Mesenchymal stem cell (in vitro differentiated cells and primary cell): ENCODE data around the gene SYT3.

ENCODE experiments used
- DNase-seq: peaks from one replicate; pipeline ENCODE4 v3.0.0-alpha.2; 2013
- H2AFZ ChIP-seq: one replicate; pipeline ENCODE4 v1.6.1; 2013; ENCODE audit warnings: low read depth, mild to moderate bottlenecking, control low read depth, inconsistent platforms, low read length, moderate library complexity
- H2AK5ac ChIP-seq: 2 replicates; pipeline ENCODE4 v1.6.1; 2013; ENCODE audit warnings: low read length, moderate library complexity, mild to moderate bottlenecking, inconsistent platforms; ENCODE audit not compliant: severe bottlenecking
- H2BK120ac ChIP-seq: one replicate; pipeline ENCODE4 v1.6.1; 2013; ENCODE audit warnings: low read depth, mild to moderate bottlenecking, inconsistent platforms, low read length, moderate library complexity
- H2BK12ac ChIP-seq, 2 experiments: one replicate each; pipeline ENCODE4 v1.6.1; 2013; ENCODE audit warnings: inconsistent platforms in 2 of 2, low read length in 2 of 2, mild to moderate bottlenecking in 2 of 2, moderate library complexity in 2 of 2, control low read depth in 1 of 2
- H2BK15ac ChIP-seq: one replicate; pipeline ENCODE4 v1.6.1; 2013; ENCODE audit warnings: mild to moderate bottlenecking, low read depth, inconsistent platforms; ENCODE audit not compliant: poor library complexity, severe bottlenecking
- H2BK5ac ChIP-seq: 2 replicates; pipeline ENCODE4 v1.6.1; 2013; ENCODE audit warnings: low read depth, mild to moderate bottlenecking, low read length, control low read depth, inconsistent platforms; ENCODE audit not compliant: poor library complexity, severe bottlenecking
- H3K14ac ChIP-seq, 2 experiments: one replicate each; pipeline ENCODE4 v1.6.1; 2013; ENCODE audit warnings: inconsistent platforms in 2 of 2, low read length in 2 of 2, control low read depth in 1 of 2, mild to moderate bottlenecking in 1 of 2, moderate library complexity in 1 of 2
- H3K18ac ChIP-seq, 2 experiments: one replicate each; pipeline ENCODE4 v1.6.1; 2013; ENCODE audit warnings: inconsistent platforms in 2 of 2, low read length in 2 of 2, control low read depth in 1 of 2, low read depth in 1 of 2, mild to moderate bottlenecking in 1 of 2
- H3K23ac ChIP-seq, 2 experiments: one replicate each; pipeline ENCODE4 v1.6.1; 2013; ENCODE audit warnings: inconsistent platforms in 2 of 2, low read length in 2 of 2, mild to moderate bottlenecking in 2 of 2, moderate library complexity in 2 of 2, control low read depth in 1 of 2
- H3K27ac ChIP-seq: 2 replicates; pipeline ENCODE4 v1.5.1; 2013; ENCODE audit warnings: mild to moderate bottlenecking, moderate library complexity, low read length, control low read depth, inconsistent platforms; ENCODE audit not compliant: poor library complexity, severe bottlenecking
- H3K27me3 ChIP-seq, 2 experiments: 2 replicates each; pipeline versions ENCODE4 v1.6.1 to v1.7.0; 2013; ENCODE audit warnings: low read length in 2 of 2, mild to moderate bottlenecking in 2 of 2, moderate library complexity in 2 of 2, control low read depth in 1 of 2, inconsistent platforms in 1 of 2; ENCODE audit not compliant: control insufficient read depth in 1 of 2, insufficient read depth in 1 of 2
- H3K36me3 ChIP-seq, 2 experiments: 2 replicates each; pipeline versions ENCODE4 v1.6.1 to v1.7.0; 2013; ENCODE audit warnings: low read length in 2 of 2, control low read depth in 1 of 2, inconsistent platforms in 1 of 2, low read depth in 1 of 2, mild to moderate bottlenecking in 1 of 2; ENCODE audit not compliant: insufficient read depth in 2 of 2, control insufficient read depth in 1 of 2
- H3K4ac ChIP-seq, 2 experiments: one replicate each; pipeline ENCODE4 v1.6.1; 2013; ENCODE audit warnings: inconsistent platforms in 2 of 2, low read length in 2 of 2, mild to moderate bottlenecking in 2 of 2, moderate library complexity in 2 of 2, control low read depth in 1 of 2, low read depth in 1 of 2
- H3K4me1 ChIP-seq: 2 replicates; pipeline ENCODE4 v1.6.1; 2013; ENCODE audit warnings: low read depth, low read length, control low read depth; ENCODE audit not compliant: control insufficient read depth, insufficient read depth
- H3K4me2 ChIP-seq: 2 replicates; pipeline ENCODE4 v1.6.1; 2013; ENCODE audit warnings: low read length, mild to moderate bottlenecking, inconsistent platforms; ENCODE audit not compliant: poor library complexity, severe bottlenecking
- H3K4me3 ChIP-seq, 2 experiments: 2 replicates each; pipeline versions ENCODE4 v1.5.1 to v1.7.0; 2013; ENCODE audit warnings: low read length in 2 of 2, mild to moderate bottlenecking in 2 of 2, control low read depth in 1 of 2, low read depth in 1 of 2; ENCODE audit not compliant: insufficient read depth in 1 of 2
- H3K79me1 ChIP-seq: replicated peaks from 2 replicates; pipeline ENCODE4 v1.6.1; 2013; ENCODE audit warnings: mild to moderate bottlenecking, control low read depth, low read length, inconsistent platforms; ENCODE audit not compliant: poor library complexity, severe bottlenecking
- H3K9ac ChIP-seq: 2 replicates; pipeline ENCODE4 v1.7.0; 2013; ENCODE audit warnings: mild to moderate bottlenecking, low read length, moderate library complexity
- H3K9me3 ChIP-seq: 2 replicates; pipeline ENCODE4 v1.7.0; 2013; ENCODE audit warnings: mild to moderate bottlenecking, low read length; ENCODE audit not compliant: control insufficient read depth
- H4K8ac ChIP-seq: one replicate; pipeline ENCODE4 v1.6.1; 2013; ENCODE audit warnings: inconsistent platforms, mild to moderate bottlenecking, low read length, moderate library complexity
- H4K91ac ChIP-seq: one replicate; pipeline ENCODE4 v1.6.1; 2013; ENCODE audit warnings: mild to moderate bottlenecking, low read length, inconsistent platforms
- WGBS: methylation state at CpG from one replicate; pipeline ENCODE4 v1.1.7; 2013; ENCODE audit warnings: mixed read lengths; 5-methylcytosine and 5-hydroxymethylcytosine counted together

SYT3 gene

GRCh38 chr19:50646074-50646807 is 6.6 kb upstream of the SYT3 start:
- Histone ChIP-seq H3K4me2 (no peak overlapping the region), H3K4ac (no peak overlapping the region), H3K79me1 (no peaks in the 10 kb centered on the region), H4K8ac (no peak overlapping the region), H3K27ac (no peak overlapping the region), H3K4me1 (no peaks in the 10 kb centered on the region), H2BK120ac (no peak overlapping the region), H3K18ac (no peak overlapping the region), H3K23ac (no peak overlapping the region), H3K14ac (no peak overlapping the region), H3K27me3 (peaks cover 0 to 40% of the 10 kb centered on the region in 2 experiments), H2BK15ac (no peak overlapping the region), H4K91ac (no peak overlapping the region), H2AFZ (no peak overlapping the region), H2BK5ac (no peak overlapping the region), H3K9me3 (no peaks in the 10 kb centered on the region), H2BK12ac (no peak overlapping the region), H3K36me3 (no peaks in the 10 kb centered on the region), H3K9ac (no peak overlapping the region), H3K4me3 (no peak overlapping the region), H2AK5ac (no peak overlapping the region)
- no peak for DNase-seq
- 38% methylated on average over 6 of the region's 6 CpGs for WGBS

GRCh38 chr19:50645107-50645506 is 5.4 kb upstream of the SYT3 start:
- H3K27me3 ChIP-seq = peaks cover 0 to 43% of the 10 kb centered on the region in 2 experiments
- no peak overlapping the region for H3K4me3 ChIP-seq
- no peak overlapping the region for H4K91ac ChIP-seq
- H2BK12ac ChIP-seq = no peak overlapping the region
- H3K14ac ChIP-seq = no peak overlapping the region
- H2BK5ac ChIP-seq = no peak overlapping the region
- DNase-seq = no peak
- no peaks in the 10 kb centered on the region for H3K4me1 ChIP-seq
- no peak overlapping the region for H3K9ac ChIP-seq
- H2BK120ac ChIP-seq = no peak overlapping the region
- H2BK15ac ChIP-seq = no peak overlapping the region
- no peak overlapping the region for H3K23ac ChIP-seq
- no peak overlapping the region for H3K4me2 ChIP-seq
- WGBS = 79% methylated on average over 6 of the region's 6 CpGs
- H3K4ac ChIP-seq = no peak overlapping the region
- H3K36me3 ChIP-seq = no peaks in the 10 kb centered on the region
- no peak overlapping the region for H4K8ac ChIP-seq
- H2AFZ ChIP-seq = no peak overlapping the region
- H3K9me3 ChIP-seq = no peaks in the 10 kb centered on the region
- no peak overlapping the region for H2AK5ac ChIP-seq
- no peak overlapping the region for H3K27ac ChIP-seq
- no peaks in the 10 kb centered on the region for H3K79me1 ChIP-seq
- H3K18ac ChIP-seq = no peak overlapping the region

- WGBS = 27% methylated on average over 1 of the region's 1 CpG
- H2AFZ ChIP-seq = no peak overlapping the region
- no peaks in the 10 kb centered on the region for H3K4me1 ChIP-seq
- no peak overlapping the region for H2BK120ac ChIP-seq
- H3K4me2 ChIP-seq = no peak overlapping the region
- H4K91ac ChIP-seq = no peak overlapping the region
- no peak overlapping the region for H4K8ac ChIP-seq
- no peak overlapping the region for H2BK15ac ChIP-seq
- no peak overlapping the region for H3K4me3 ChIP-seq
- no peak overlapping the region for H3K9ac ChIP-seq
- no peak overlapping the region for H3K4ac ChIP-seq
- no peaks in the 10 kb centered on the region for H3K9me3 ChIP-seq
- no peak overlapping the region for H2AK5ac ChIP-seq
- H3K36me3 ChIP-seq = no peaks in the 10 kb centered on the region
- H3K79me1 ChIP-seq = no peaks in the 10 kb centered on the region
- no peak overlapping the region for H3K27ac ChIP-seq
- peaks cover 0 to 48% of the 10 kb centered on the region in 2 experiments for H3K27me3 ChIP-seq
- no peak overlapping the region for H2BK5ac ChIP-seq
- H3K23ac ChIP-seq = no peak overlapping the region
- DNase-seq = no peak
- no peak overlapping the region for H3K14ac ChIP-seq
- H2BK12ac ChIP-seq = no peak overlapping the region
- no peak overlapping the region for H3K18ac ChIP-seq
Observed at GRCh38 chr19:50644315-50644915, 4.7 kb upstream of the SYT3 start.

GRCh38 chr19:50640368-50640767 is 687 bp upstream of the SYT3 start:
- no peak overlapping the region for H2AK5ac ChIP-seq
- no peak overlapping the region for H2BK15ac ChIP-seq
- H3K14ac ChIP-seq = no peak overlapping the region
- H4K8ac ChIP-seq = no peak overlapping the region
- no peak overlapping the region for H3K4me2 ChIP-seq
- no peak overlapping the region for H2AFZ ChIP-seq
- no peak overlapping the region for H2BK5ac ChIP-seq
- H3K18ac ChIP-seq = no peak overlapping the region
- no peak overlapping the region for H3K4ac ChIP-seq
- H3K9me3 ChIP-seq = no peaks in the 10 kb centered on the region
- no peak overlapping the region for H3K23ac ChIP-seq
- H4K91ac ChIP-seq = no peak overlapping the region
- no peak overlapping the region for H2BK12ac ChIP-seq
- H3K9ac ChIP-seq = no peak overlapping the region
- H2BK120ac ChIP-seq = no peak overlapping the region
- no peak overlapping the region for H3K27ac ChIP-seq
- no peak for DNase-seq
- no peak overlapping the region for H3K4me3 ChIP-seq
- H3K4me1 ChIP-seq = no peaks in the 10 kb centered on the region
- H3K27me3 ChIP-seq = peaks cover 0 to 67% of the 10 kb centered on the region in 2 experiments
- no peaks in the 10 kb centered on the region for H3K36me3 ChIP-seq
- WGBS = 20% methylated on average over 1 of the region's 2 CpGs
- no peaks in the 10 kb centered on the region for H3K79me1 ChIP-seq
